ENCODE data around the gene SLC6A9. TPM values are rescaled to one million over a fixed set of nuclear protein-coding genes. Genes with fewer than 3 reads are reported as not detected.
A peak's percentile ranks its signal among the peaks of the same experiment; 100 is the strongest.

The SLC6A9 gene
- total RNA-seq, 1 experiment from 2014 or later = 9.2 TPM

DNA sequence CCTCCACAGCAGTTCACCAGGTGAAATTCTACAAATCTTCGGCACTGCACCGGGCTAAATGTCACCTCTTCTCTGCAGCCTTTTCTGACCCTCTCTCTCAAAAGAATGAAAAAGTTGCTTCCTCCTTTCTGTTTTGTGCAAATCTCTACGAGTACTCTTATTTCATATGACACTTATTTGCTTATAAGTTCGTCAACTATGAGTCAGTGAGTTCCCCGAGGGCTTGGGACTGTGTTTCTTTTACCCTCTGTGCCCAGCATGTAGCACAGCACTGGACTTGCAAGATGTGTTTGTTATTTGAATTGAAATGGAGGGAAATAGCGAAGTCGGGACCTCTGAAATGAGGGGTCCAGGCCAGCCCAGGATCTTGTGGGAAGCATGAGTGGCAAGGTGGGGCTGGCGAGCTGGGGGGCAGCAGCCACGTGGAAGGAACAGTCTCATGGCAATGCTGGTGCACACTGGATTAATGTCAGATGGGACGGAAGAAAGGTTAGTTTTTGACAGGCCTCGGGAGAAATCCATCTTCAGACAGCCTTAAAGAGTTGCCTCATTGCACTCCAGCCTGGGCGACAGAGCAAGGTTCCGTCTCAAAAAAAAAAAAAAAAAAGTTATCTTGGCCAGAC is 6.2 kb downstream of the SLC6A9 start:
- no peak overlapping the region for H3K27ac ChIP-seq (ENCODE audit: low read length)
- TF ChIP-seq, protein P1, sequence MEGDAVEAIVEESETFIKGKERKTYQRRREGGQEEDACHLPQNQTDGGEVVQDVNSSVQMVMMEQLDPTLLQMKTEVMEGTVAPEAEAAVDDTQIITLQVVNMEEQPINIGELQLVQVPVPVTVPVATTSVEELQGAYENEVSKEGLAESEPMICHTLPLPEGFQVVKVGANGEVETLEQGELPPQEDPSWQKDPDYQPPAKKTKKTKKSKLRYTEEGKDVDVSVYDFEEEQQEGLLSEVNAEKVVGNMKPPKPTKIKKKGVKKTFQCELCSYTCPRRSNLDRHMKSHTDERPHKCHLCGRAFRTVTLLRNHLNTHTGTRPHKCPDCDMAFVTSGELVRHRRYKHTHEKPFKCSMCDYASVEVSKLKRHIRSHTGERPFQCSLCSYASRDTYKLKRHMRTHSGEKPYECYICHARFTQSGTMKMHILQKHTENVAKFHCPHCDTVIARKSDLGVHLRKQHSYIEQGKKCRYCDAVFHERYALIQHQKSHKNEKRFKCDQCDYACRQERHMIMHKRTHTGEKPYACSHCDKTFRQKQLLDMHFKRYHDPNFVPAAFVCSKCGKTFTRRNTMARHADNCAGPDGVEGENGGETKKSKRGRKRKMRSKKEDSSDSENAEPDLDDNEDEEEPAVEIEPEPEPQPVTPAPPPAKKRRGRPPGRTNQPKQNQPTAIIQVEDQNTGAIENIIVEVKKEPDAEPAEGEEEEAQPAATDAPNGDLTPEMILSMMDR (IDR thresholded peaks at IDR 0.05) = no peak
- H3K27me3 ChIP-seq (ENCODE audit: control insufficient read depth, insufficient read depth, low read length) = no peaks in the 10 kb centered on the region
- DNase-seq (ENCODE audit: low read depth, low spot score) (no peak), ATAC-seq (peak; percentile 40)
- no peaks in the 10 kb centered on the region for H3K9me3 ChIP-seq (ENCODE audit: control insufficient read depth, insufficient read depth, low read depth, low read length)
- H3K4me3 ChIP-seq (ENCODE audit: low read depth in 2 of 2, low read length in 2 of 2) = no peak overlapping the region
- in situ Hi-C loops (cut with HindIII; ENCODE audit: low pct_unique_long_range_greater_than_20kb, low sequenced_read_pairs) (no loop called here), intact Hi-C loops (cut with micrococcal nuclease; ENCODE audit: unreplicated experiment) (no loop called here)
- no TSS peak for BruUV-seq (replicated peaks)
- ChIA-PET POLR2A (no interaction called here), CTCF (no interaction called here)
- no peaks in the 10 kb centered on the region for H3K36me3 ChIP-seq (ENCODE audit: control insufficient read depth, insufficient read depth, low read length)
- H3K4me1 ChIP-seq (ENCODE audit: control insufficient read depth, insufficient read depth, low read length) = peaks cover 18% of the 10 kb centered on the region

DNA sequence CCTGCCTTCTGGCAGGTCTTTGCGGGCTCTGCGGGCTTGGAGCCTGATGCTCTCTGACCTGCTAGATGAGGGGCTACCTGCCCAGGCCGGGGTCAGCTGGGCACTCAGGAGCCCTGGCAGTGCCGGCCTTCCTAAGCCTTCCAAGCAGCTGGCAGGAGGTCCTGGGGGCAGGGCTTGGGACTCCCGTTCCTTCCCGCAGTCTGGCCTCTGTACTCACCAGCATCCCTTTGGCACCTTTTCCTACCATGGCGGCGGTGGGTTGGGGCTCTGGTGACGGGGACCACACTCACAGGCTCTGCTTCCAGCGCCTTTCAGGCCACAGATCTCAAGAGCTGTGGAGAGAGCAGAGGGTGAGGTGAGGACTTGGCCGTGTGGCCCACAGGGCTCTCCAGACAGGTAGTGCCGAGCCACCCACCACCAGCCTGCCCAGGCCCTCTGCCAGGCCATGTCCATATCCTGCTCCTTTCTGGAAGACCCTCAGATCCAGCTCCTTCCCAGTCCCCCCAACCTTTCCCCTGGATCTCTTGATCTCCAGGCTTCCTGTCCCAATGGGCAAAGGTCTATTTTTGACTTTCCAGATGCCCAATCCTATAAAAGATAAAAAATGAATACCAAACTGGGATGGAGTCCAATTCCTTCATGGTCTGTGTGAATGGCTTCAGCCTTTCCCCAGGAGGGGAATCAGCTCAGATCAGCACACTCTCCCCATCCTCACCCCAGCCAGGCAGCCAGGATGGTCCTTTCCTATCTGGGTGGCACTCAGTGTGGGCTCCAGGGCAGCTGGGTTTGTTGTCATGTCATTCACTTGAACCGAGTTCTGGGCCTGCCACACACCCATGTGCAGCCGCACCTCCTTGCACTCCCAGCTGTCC is 7.0 kb downstream of the SLC6A9 start:
- H3K9me3 ChIP-seq (ENCODE audit: control insufficient read depth, insufficient read depth, low read depth, low read length) = no peaks in the 10 kb centered on the region
- ChIA-PET POLR2A (no interaction called here), CTCF (no interaction called here)
- H3K27ac ChIP-seq (ENCODE audit: low read length) = no peak overlapping the region
- intact Hi-C loops (cut with micrococcal nuclease; ENCODE audit: unreplicated experiment) = no loop called here
- no peaks in the 10 kb centered on the region for H3K27me3 ChIP-seq (ENCODE audit: control insufficient read depth, insufficient read depth, low read length)
- H3K36me3 ChIP-seq (ENCODE audit: control insufficient read depth, insufficient read depth, low read length) = no peaks in the 10 kb centered on the region
- DNase-seq (ENCODE audit: low read depth, low spot score) (no peak), ATAC-seq (peak; percentile 29)
- BruUV-seq (replicated peaks) = no TSS peak
- TF ChIP-seq, protein P1 (IDR thresholded peaks at IDR 0.05) = no peak
- TF ChIP-seq SIN3A (IDR thresholded peaks at IDR 0.05; ENCODE audit: borderline replicate concordance, insufficient read depth, low read depth, low read length) (no peak), TCF7L2 (IDR thresholded peaks at IDR 0.05; ENCODE audit: low read depth, low read length) (no peak), POLR2AphosphoS5 (IDR thresholded peaks at IDR 0.05; ENCODE audit: low read depth, low read length) (no peak)
- TF ChIP-seq, protein P2, sequence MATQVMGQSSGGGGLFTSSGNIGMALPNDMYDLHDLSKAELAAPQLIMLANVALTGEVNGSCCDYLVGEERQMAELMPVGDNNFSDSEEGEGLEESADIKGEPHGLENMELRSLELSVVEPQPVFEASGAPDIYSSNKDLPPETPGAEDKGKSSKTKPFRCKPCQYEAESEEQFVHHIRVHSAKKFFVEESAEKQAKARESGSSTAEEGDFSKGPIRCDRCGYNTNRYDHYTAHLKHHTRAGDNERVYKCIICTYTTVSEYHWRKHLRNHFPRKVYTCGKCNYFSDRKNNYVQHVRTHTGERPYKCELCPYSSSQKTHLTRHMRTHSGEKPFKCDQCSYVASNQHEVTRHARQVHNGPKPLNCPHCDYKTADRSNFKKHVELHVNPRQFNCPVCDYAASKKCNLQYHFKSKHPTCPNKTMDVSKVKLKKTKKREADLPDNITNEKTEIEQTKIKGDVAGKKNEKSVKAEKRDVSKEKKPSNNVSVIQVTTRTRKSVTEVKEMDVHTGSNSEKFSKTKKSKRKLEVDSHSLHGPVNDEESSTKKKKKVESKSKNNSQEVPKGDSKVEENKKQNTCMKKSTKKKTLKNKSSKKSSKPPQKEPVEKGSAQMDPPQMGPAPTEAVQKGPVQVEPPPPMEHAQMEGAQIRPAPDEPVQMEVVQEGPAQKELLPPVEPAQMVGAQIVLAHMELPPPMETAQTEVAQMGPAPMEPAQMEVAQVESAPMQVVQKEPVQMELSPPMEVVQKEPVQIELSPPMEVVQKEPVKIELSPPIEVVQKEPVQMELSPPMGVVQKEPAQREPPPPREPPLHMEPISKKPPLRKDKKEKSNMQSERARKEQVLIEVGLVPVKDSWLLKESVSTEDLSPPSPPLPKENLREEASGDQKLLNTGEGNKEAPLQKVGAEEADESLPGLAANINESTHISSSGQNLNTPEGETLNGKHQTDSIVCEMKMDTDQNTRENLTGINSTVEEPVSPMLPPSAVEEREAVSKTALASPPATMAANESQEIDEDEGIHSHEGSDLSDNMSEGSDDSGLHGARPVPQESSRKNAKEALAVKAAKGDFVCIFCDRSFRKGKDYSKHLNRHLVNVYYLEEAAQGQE (IDR thresholded peaks at IDR 0.05; ENCODE audit: insufficient read depth in 1 of 2, low read depth in 2 of 2, low read length in 1 of 2) = no peak
- H3K4me3 ChIP-seq (ENCODE audit: low read depth in 2 of 2, low read length in 2 of 2) = no peak overlapping the region
- peaks cover 15% of the 10 kb centered on the region for H3K4me1 ChIP-seq (ENCODE audit: control insufficient read depth, insufficient read depth, low read length)
- in situ Hi-C loops (cut with HindIII; ENCODE audit: low pct_unique_long_range_greater_than_20kb, low sequenced_read_pairs) = no loop called here

All from Panc1 (cell line).